ENCODE data around the gene CDON. TPM values are rescaled to one million over a fixed set of nuclear protein-coding genes. Genes with fewer than 3 reads are reported as not detected.

CDON gene
- total RNA-seq, 1 experiment from 2014 or later = 17.1 TPM

DNA sequence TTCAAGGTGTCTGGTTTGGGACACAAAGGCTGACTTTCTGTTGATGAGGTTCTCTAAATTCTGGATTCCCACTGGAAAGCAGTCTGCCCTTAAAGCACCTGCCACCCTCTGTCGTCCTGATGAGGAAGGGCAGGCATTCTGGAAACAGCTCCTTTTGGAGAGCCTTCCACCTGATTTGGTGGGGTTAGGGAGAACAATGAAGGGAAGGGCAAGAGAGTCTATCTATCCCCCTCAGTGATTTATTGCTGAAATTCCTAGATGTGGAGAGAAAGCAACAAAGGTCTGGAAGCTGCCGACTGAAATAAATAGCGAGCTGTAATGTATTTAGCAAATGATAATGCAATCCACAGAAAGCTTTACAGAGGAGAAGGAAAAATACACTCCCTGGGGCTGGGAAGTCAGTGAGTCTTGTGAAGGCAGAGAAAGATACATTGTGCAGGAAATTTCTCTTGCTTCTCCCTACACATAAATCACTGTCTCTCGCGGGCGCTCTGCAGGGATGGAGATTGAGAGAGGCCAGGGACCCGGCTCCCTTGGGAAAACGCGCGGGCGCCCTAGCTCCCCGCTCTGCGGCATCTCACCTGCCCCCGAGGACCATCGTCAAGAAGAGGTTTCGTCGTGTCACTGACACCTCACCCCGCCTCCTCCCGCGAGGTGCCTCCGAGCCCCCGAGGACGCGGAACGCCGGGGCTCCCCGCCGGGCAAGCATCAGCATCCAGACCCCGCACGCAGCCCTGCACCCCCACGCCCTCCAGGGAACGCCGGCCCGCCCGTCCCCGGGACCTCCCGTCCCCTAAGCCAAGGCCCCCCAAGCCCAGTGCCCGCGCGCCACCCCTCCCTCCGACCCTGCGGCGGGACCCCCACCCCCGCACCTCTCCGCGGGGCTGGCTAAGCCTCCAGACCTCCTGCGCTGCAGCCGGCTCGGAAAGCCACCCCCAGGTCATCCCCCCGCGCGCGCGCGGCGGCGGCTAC lies 673 bp downstream of the CDON start:
- BruUV-seq (replicated peaks) = no TSS peak
- POLR2A ChIA-PET = no interaction called here

More for the DNA sequence above, 673 bp downstream of the CDON start:
- Histone ChIP-seq H3K9me3 (ENCODE audit: control insufficient read depth, insufficient read depth, low read depth, low read length) (no peaks in the 10 kb centered on the region), H3K4me1 (ENCODE audit: control insufficient read depth, insufficient read depth, low read length) (peaks cover 14% of the 10 kb centered on the region), H3K36me3 (ENCODE audit: control insufficient read depth, insufficient read depth, low read length) (no peaks in the 10 kb centered on the region), H3K27me3 (ENCODE audit: control insufficient read depth, insufficient read depth, low read length) (peaks cover 2% of the 10 kb centered on the region; the same call in 1 of the 2 replicates), H3K4me3 (ENCODE audit: low read depth in 2 of 2, low read length in 2 of 2) (peak overlapping the region; percentile 56 to 76), H3K27ac (ENCODE audit: low read length) (peak overlapping the region; percentile 32; the same call in 1 of the 2 replicates)
- intact Hi-C loops (cut with micrococcal nuclease; ENCODE audit: unreplicated experiment) (loop anchor here (1.0 to 5.0 kb wide), 3 partner anchors 120 to 139 kb away; no protein-coding TSS in a partner anchor), in situ Hi-C loops (cut with HindIII; ENCODE audit: low pct_unique_long_range_greater_than_20kb, low sequenced_read_pairs) (no loop called here)
- TF ChIP-seq POLR2AphosphoS5 (IDR thresholded peaks at IDR 0.05; ENCODE audit: low read depth, low read length) (no peak), REST (IDR thresholded peaks at IDR 0.05; ENCODE audit: insufficient read depth in 1 of 2, low read depth in 2 of 2, low read length in 1 of 2) (no peak), TCF7L2 (IDR thresholded peaks at IDR 0.05; ENCODE audit: low read depth, low read length) (no peak), CTCF (IDR thresholded peaks at IDR 0.05) (peak; percentile 90), SIN3A (IDR thresholded peaks at IDR 0.05; ENCODE audit: borderline replicate concordance, insufficient read depth, low read depth, low read length) (peak; percentile 54; the same call in 1 of the 2 replicates)
- ATAC-seq = peak; percentile 49
- DNase-seq (ENCODE audit: low read depth, low spot score) = peak; percentile 17
- CTCF ChIA-PET = interaction anchor here (0.6 to 1.4 kb wide), 6 partner anchors 13 to 1591 kb away, joined by 3 to 9 read pairs (median 3); no protein-coding TSS in a partner anchor

Data from Panc1 (cell line).